Kidney epithelial cell (primary cell): ENCODE data around the gene LBP. TPM values are rescaled to one million over a fixed set of nuclear protein-coding genes. Genes with fewer than 3 reads are reported as not detected.

Source experiments
- DNase-seq: peaks from one replicate; pipeline ENCODE4 v3.0.0-alpha.2; 2010; ENCODE audit warnings: low read depth
- H3K27me3 ChIP-seq: 2 replicates; pipeline ENCODE4 v1.6.0; 2011; ENCODE audit warnings: low read length; ENCODE audit not compliant: control insufficient read depth, insufficient read depth
- H3K36me3 ChIP-seq: 2 replicates; pipeline ENCODE4 v1.5.1; 2011; ENCODE audit warnings: low read length; ENCODE audit not compliant: control insufficient read depth, insufficient read depth
- H3K4me3 ChIP-seq: 2 replicates; pipeline ENCODE4 v1.5.1; 2011; ENCODE audit warnings: low read depth, mild to moderate bottlenecking, control low read depth, low read length
- total RNA-seq: library from RNA; depleted of rRNA; stranded (reverse); fragments of >200 nt; gene quantifications from 2 replicates; pipeline ENCODE4 v1.2.3, GENCODE V29; 2015
- TF ChIP-seq, protein P1 (sequence below): IDR thresholded peaks from 2 replicates; pipeline ENCODE4 v1.5.1; 2011; ENCODE audit warnings: mild to moderate bottlenecking, moderate library complexity, low read length, control low read depth, inconsistent platforms; ENCODE audit not compliant: insufficient read depth, poor library complexity, severe bottlenecking

Gene LBP
- total RNA-seq, 1 donor from 2014 or later: not detected

- TF ChIP-seq, protein P1, sequence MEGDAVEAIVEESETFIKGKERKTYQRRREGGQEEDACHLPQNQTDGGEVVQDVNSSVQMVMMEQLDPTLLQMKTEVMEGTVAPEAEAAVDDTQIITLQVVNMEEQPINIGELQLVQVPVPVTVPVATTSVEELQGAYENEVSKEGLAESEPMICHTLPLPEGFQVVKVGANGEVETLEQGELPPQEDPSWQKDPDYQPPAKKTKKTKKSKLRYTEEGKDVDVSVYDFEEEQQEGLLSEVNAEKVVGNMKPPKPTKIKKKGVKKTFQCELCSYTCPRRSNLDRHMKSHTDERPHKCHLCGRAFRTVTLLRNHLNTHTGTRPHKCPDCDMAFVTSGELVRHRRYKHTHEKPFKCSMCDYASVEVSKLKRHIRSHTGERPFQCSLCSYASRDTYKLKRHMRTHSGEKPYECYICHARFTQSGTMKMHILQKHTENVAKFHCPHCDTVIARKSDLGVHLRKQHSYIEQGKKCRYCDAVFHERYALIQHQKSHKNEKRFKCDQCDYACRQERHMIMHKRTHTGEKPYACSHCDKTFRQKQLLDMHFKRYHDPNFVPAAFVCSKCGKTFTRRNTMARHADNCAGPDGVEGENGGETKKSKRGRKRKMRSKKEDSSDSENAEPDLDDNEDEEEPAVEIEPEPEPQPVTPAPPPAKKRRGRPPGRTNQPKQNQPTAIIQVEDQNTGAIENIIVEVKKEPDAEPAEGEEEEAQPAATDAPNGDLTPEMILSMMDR: peak; percentile 7
- Histone ChIP-seq H3K27me3 (peaks cover 11% of the 10 kb centered on the region), H3K4me3 (no peak overlapping the region), H3K36me3 (no peaks in the 10 kb centered on the region)
- no peak for DNase-seq
Observed at GRCh38 chr20:38315290-38315966, 30.9 kb upstream of the LBP start.

DNA sequence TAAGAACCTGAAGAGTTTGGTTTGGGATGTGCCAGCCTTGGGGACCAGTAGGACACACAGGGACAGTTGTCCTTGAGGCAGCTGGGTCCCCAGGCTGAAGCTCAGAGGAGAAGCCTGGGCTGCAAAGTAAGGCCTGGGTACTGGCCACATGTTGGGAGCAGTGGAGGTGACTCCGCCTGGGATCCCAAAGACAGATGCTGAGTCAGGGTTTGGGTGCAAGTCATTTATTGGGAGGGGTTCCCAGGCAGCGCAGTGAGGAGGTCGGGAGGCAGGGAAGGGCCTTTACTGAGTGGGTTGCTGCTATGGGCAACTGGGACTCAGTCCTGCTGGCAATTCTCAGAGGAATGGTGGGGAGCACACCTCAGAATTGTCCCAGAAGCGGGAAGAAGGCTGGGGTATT is 29.9 kb upstream of the LBP start:
- H3K4me3 ChIP-seq: no peak overlapping the region
- no peaks in the 10 kb centered on the region for H3K36me3 ChIP-seq
- DNase-seq: no peak
- TF ChIP-seq, protein P1: no peak
- peaks cover 10% of the 10 kb centered on the region for H3K27me3 ChIP-seq

DNA sequence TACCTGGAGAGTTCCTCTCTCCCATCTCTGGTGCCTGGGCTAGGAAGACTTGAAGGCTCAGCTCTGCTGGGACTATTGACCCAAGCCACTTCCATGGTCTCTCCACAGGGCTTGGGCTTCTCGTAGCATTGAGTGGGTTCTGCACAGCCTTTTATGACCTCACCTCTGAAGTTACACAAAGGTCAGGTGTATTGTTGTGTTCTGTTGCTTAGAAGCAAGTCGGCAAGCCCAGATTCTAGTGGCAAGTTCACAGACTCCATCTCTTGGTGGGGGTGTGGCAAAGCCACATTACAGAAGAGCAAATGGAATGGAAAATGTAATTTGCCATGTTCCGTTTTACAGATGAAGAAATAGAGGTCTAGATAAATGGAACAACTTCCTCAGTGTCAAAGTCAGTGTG is 28.9 kb upstream of the LBP start:
- TF ChIP-seq, protein P1: no peak
- no peak for DNase-seq
- Histone ChIP-seq H3K36me3 (no peaks in the 10 kb centered on the region), H3K27me3 (peaks cover 10% of the 10 kb centered on the region), H3K4me3 (no peak overlapping the region)

DNA sequence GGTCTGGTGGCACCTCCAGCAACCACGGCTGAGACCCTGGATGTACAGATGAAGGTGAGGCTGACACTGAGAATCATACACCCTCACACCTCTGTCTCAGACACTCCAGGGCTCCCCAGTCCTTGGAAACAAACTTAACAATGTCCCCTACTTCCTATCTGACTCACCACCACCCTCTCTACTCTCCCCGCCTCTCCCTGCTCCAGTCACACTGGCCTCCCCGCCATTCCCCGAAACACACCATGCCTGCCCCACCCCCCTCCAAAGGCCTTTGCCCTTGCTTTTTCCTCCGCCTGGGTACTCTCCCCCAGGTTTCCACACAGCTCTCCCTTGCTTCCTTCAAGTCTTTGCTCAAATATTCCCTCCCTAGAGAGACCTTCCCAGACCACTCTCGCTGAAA is 26.1 kb upstream of the LBP start:
- H3K4me3 ChIP-seq: no peak overlapping the region
- H3K36me3 ChIP-seq: no peaks in the 10 kb centered on the region
- DNase-seq: no peak
- TF ChIP-seq, protein P1: no peak
- H3K27me3 ChIP-seq: peaks cover 14% of the 10 kb centered on the region

DNA sequence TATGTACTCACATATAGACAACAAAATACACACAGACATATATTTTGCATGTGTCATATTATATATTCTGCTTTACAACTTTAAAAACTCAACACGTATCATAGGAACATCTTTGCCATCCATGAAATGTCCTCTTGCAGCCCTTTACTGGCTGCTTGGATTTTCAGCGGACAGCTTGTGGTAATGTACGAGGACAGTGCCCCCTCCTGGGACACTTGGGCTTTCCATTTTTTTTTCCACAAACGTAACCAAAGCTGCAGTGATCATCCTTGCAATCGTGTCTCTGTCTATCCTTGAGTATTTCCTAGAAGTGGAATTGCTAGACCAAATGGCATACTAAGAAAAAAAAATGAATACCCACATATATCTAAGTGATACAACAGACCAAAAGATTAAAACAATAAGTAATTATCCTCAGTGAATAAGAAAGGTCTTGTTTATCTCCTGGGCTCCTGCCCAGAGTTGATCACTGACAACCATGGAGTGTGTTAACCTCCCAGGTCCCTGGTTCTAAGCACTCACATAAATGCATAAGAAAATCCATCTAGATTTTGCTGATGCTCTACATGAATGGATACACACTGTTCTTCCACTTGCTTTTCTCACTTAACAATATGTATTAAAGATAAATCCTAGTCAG is 24.2 kb upstream of the LBP start:
- H3K36me3 ChIP-seq: no peaks in the 10 kb centered on the region
- DNase-seq: no peak
- TF ChIP-seq, protein P1: peak; percentile 64

More for the DNA sequence above, 24.2 kb upstream of the LBP start:
- H3K4me3 ChIP-seq: no peak overlapping the region
- H3K27me3 ChIP-seq: peaks cover 14% of the 10 kb centered on the region
